Measurements from ENCODE around the gene PSMB5.

DNA sequence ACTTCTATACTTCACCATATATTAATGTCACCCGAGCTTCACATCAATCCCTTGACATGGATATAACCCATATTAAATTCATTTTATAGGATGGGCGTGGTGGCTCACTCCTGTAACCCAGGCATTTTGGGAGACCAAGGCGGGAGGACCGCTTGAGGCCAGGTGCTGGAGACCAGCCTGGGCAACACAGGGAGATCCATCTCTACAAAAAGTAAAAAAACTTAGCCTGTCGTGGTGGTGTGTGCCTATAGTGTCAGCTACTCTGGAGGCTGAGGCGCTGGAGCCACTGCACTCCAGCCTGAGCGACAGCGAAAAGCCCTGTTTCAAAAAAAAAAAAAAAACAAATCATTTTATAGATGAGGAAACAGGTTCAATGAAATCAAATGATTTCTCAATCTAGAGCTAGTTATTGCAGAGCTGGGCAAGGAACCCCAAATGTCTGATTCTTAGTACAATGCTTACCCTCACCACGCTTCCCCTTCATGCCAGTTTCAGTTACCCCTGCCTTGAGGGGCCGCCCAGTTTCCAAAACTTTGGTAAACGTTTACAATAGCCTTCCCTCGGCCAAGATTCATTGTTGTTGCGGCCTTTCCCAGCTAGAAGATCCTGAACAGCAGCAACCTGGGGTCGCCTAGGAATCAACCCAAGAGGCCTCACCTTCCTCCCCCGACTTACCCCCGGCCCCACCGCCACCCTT, 751 bp downstream of the PSMB5 start:
- TF ChIP-seq, protein P1, sequence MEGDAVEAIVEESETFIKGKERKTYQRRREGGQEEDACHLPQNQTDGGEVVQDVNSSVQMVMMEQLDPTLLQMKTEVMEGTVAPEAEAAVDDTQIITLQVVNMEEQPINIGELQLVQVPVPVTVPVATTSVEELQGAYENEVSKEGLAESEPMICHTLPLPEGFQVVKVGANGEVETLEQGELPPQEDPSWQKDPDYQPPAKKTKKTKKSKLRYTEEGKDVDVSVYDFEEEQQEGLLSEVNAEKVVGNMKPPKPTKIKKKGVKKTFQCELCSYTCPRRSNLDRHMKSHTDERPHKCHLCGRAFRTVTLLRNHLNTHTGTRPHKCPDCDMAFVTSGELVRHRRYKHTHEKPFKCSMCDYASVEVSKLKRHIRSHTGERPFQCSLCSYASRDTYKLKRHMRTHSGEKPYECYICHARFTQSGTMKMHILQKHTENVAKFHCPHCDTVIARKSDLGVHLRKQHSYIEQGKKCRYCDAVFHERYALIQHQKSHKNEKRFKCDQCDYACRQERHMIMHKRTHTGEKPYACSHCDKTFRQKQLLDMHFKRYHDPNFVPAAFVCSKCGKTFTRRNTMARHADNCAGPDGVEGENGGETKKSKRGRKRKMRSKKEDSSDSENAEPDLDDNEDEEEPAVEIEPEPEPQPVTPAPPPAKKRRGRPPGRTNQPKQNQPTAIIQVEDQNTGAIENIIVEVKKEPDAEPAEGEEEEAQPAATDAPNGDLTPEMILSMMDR (IDR thresholded peaks at IDR 0.05) = no peak
- no peak for TF ChIP-seq POLR2A (IDR thresholded peaks at IDR 0.05)

Data from adrenal gland (tissue), 5 donors.